OCI-LY3 (cell line): ENCODE measurements around the gene DNAJC18.
"Not testable (repeated sequence)": the region's sequence is repeated elsewhere in the genome, so short reads cannot be mapped to it uniquely, and the experiment has no call there.

ENCODE experiments used
- H2AFZ ChIP-seq: fragments of 200-600, 300-600 bp; shearing (Covaris generic); 2 replicates; pipeline ENCODE4 v1.6.0; 2014; ENCODE audit warnings: antibody characterized with exemption, low read depth, low read length
- H3K27ac ChIP-seq: fragments of 200-600, 300-600 bp; sonication (generic); 2 replicates; pipeline ENCODE4 v1.5.1; 2014; ENCODE audit warnings: mild to moderate bottlenecking, low read length, moderate library complexity, mixed read lengths
- H3K27me3 ChIP-seq: fragments of 200-600, 300-600 bp; sonication (generic); 2 replicates; pipeline ENCODE4 v1.6.1; 2014; ENCODE audit warnings: low read depth, low read length, mixed read lengths
- H3K36me3 ChIP-seq: fragments of 200-600, 300-600 bp; sonication (generic); replicated peaks from 2 replicates; pipeline ENCODE3; 2014; ENCODE audit warnings: low read depth, low read length, mixed read lengths
- H3K4me1 ChIP-seq: fragments of 300-600, 200-600 bp; sonication (generic); 2 replicates; pipeline ENCODE4 v1.6.1; 2014; ENCODE audit warnings: low read length, mixed read lengths
- H3K4me2 ChIP-seq: fragments of 200-600, 300-600 bp; sonication (generic); 2 replicates; pipeline ENCODE4 v1.6.1; 2014; ENCODE audit warnings: low read length, mixed read lengths
- H3K4me3 ChIP-seq: fragments of 300-600, 200-600 bp; sonication (generic); 2 replicates; pipeline ENCODE4 v1.5.1; 2014; ENCODE audit warnings: antibody characterized with exemption, mild to moderate bottlenecking, low read length, moderate library complexity
- H3K79me2 ChIP-seq: fragments of 300-600, 200-600 bp; shearing (Covaris generic); 2 replicates; pipeline ENCODE4 v1.6.1; 2014; ENCODE audit warnings: mild to moderate bottlenecking, low read length, mixed read lengths
- H3K9ac ChIP-seq: fragments of 300-600, 200-600 bp; shearing (Covaris generic); 2 replicates; pipeline ENCODE4 v1.6.0; 2014; ENCODE audit warnings: mild to moderate bottlenecking, low read length, moderate library complexity
- H3K9me3 ChIP-seq: fragments of 200-600, 300-600 bp; shearing (Covaris generic); 2 replicates; pipeline ENCODE4 v1.6.1; 2014; ENCODE audit warnings: low read length, mixed read lengths; ENCODE audit not compliant: insufficient read depth
- H4K20me1 ChIP-seq: fragments of 200-600, 300-600 bp; sonication (generic); 2 replicates; pipeline ENCODE4 v1.6.1; 2016; ENCODE audit warnings: low read length, mixed read lengths; ENCODE audit not compliant: insufficient read depth
- CTCF ChIP-seq: fragments of 200-600, 300-600 bp; sonication (generic); IDR thresholded peaks from 2 replicates; pipeline ENCODE4 v1.5.1; 2014; ENCODE audit warnings: antibody characterized with exemption, low read length, low read depth
- EZH2phosphoT487 ChIP-seq: fragments of 200-600 bp; shearing (Covaris generic); IDR thresholded peaks from 2 replicates; pipeline ENCODE4 v1.6.1; 2018; ENCODE audit warnings: antibody characterized with exemption, mixed run types, low read depth

DNAJC18 gene

GRCh38 chr5:139410993-139411828, 28.1 kb downstream of the DNAJC18 start:
- no peak for TF ChIP-seq EZH2phosphoT487
- no peak for TF ChIP-seq CTCF
- Histone ChIP-seq H3K4me2 (no peak overlapping the region), H3K27me3 (no peaks in the 10 kb centered on the region), H3K27ac (no peak overlapping the region), H3K4me3 (no peak overlapping the region), H3K9me3 (no peaks in the 10 kb centered on the region), H3K79me2 (no peaks in the 10 kb centered on the region), H3K4me1 (peaks cover 41% of the 10 kb centered on the region), H3K36me3 (no peaks in the 10 kb centered on the region), H4K20me1 (no peaks in the 10 kb centered on the region), H2AFZ (no peak overlapping the region), H3K9ac (no peak overlapping the region)

GRCh38 chr5:139410121-139410992, 29.0 kb downstream of the DNAJC18 start:
- no peak overlapping the region for H3K4me3 ChIP-seq
- no peak overlapping the region for H3K27ac ChIP-seq
- H3K27me3 ChIP-seq, result no peaks in the 10 kb centered on the region
- no peak overlapping the region for H3K9ac ChIP-seq
- H4K20me1 ChIP-seq, result no peaks in the 10 kb centered on the region
- H2AFZ ChIP-seq, result no peak overlapping the region
- peak overlapping the region; percentile 58 for H3K4me2 ChIP-seq
- H3K79me2 ChIP-seq, result no peaks in the 10 kb centered on the region
- no peaks in the 10 kb centered on the region for H3K9me3 ChIP-seq
- H3K4me1 ChIP-seq, result peaks cover 43% of the 10 kb centered on the region
- TF ChIP-seq EZH2phosphoT487, result no peak
- TF ChIP-seq CTCF, result no peak
- no peaks in the 10 kb centered on the region for H3K36me3 ChIP-seq

GRCh38 chr5:139409116-139409515, 30.2 kb downstream of the DNAJC18 start:
- H4K20me1 ChIP-seq, H3K27me3 ChIP-seq: not testable (repeated sequence)
- H3K4me1 ChIP-seq, result peaks cover 50% of the 10 kb centered on the region

GRCh38 chr5:139408191-139408590, 31.1 kb downstream of the DNAJC18 start:
- Histone ChIP-seq H4K20me1 (no peaks in the 10 kb centered on the region), H3K4me2 (peak overlapping the region; percentile 69), H3K79me2 (no peaks in the 10 kb centered on the region), H3K27ac (peak overlapping the region; percentile 93), H3K9me3 (no peaks in the 10 kb centered on the region), H3K4me3 (peak overlapping the region; percentile 25; the same call in 1 of the 2 replicates), H3K9ac (peak overlapping the region; percentile 49; the same call in 1 of the 2 replicates), H3K27me3 (no peaks in the 10 kb centered on the region), H2AFZ (peak overlapping the region; percentile 17; the same call in 1 of the 2 replicates), H3K36me3 (no peaks in the 10 kb centered on the region), H3K4me1 (peaks cover 52% of the 10 kb centered on the region)
- TF ChIP-seq CTCF (no peak), EZH2phosphoT487 (no peak)

More at GRCh38 chr5:139409116-139409515, 30.2 kb downstream of the DNAJC18 start:
- not testable (repeated sequence) for H3K9me3 ChIP-seq, H3K36me3 ChIP-seq, H3K4me3 ChIP-seq, H3K9ac ChIP-seq, H2AFZ ChIP-seq, H3K79me2 ChIP-seq
- Histone ChIP-seq H3K27ac (peak overlapping the region; percentile 2; the same call in 1 of the 2 replicates), H3K4me2 (peak overlapping the region; percentile 58)
